HL-60 (cell line): ENCODE measurements around the gene GFI1.
A peak's percentile ranks its signal among the peaks of the same experiment; 100 is the strongest.

ENCODE experiments used
- DNase-seq, 2 experiments: peaks; one replicate each; pipeline ENCODE4 v3.0.0-alpha.2; 2010 to 2020; ENCODE audit warnings: low read depth in 1 of 2, low spot score in 1 of 2
- H3K27ac ChIP-seq: fragments of 250-450 bp; sonication (Bioruptor Pico); replicated peaks from 2 replicates; pipeline ENCODE4 v1.5.1; 2020; ENCODE audit warnings: mild to moderate bottlenecking, moderate library complexity
- H3K27me3 ChIP-seq: fragments of 250-450 bp; sonication (Bioruptor Pico); 2 replicates; pipeline ENCODE4 v1.5.1; 2021; ENCODE audit warnings: mild to moderate bottlenecking, moderate library complexity; ENCODE audit not compliant: insufficient read depth, poor library complexity, severe bottlenecking
- H3K4me3 ChIP-seq: replicated peaks from 2 replicates; pipeline ENCODE4 v1.5.1; 2011; ENCODE audit warnings: mild to moderate bottlenecking, control low read depth, low read length; ENCODE audit not compliant: insufficient read depth
- CTCF ChIP-seq: IDR thresholded peaks from one replicate; pipeline ENCODE4 v1.5.1; 2011; ENCODE audit warnings: low read length, control low read depth, inconsistent platforms; ENCODE audit not compliant: insufficient read depth
- GABPA ChIP-seq: IDR thresholded peaks from 2 replicates; pipeline ENCODE4 v1.6.1; 2012; ENCODE audit warnings: low read depth
- POLR2AphosphoS5 ChIP-seq: IDR thresholded peaks from 2 replicates; pipeline ENCODE4 v1.6.1; 2012; ENCODE audit warnings: low read depth
- SPI1 ChIP-seq: IDR thresholded peaks from 2 replicates; pipeline ENCODE4 v1.6.1; 2012; ENCODE audit warnings: low read depth, mild to moderate bottlenecking, borderline replicate concordance
- TF ChIP-seq, protein P1 (sequence below): IDR thresholded peaks from 2 replicates; pipeline ENCODE4 v1.6.1; 2012; ENCODE audit warnings: low read depth; ENCODE audit not compliant: insufficient replicate concordance

GFI1 gene

DNA sequence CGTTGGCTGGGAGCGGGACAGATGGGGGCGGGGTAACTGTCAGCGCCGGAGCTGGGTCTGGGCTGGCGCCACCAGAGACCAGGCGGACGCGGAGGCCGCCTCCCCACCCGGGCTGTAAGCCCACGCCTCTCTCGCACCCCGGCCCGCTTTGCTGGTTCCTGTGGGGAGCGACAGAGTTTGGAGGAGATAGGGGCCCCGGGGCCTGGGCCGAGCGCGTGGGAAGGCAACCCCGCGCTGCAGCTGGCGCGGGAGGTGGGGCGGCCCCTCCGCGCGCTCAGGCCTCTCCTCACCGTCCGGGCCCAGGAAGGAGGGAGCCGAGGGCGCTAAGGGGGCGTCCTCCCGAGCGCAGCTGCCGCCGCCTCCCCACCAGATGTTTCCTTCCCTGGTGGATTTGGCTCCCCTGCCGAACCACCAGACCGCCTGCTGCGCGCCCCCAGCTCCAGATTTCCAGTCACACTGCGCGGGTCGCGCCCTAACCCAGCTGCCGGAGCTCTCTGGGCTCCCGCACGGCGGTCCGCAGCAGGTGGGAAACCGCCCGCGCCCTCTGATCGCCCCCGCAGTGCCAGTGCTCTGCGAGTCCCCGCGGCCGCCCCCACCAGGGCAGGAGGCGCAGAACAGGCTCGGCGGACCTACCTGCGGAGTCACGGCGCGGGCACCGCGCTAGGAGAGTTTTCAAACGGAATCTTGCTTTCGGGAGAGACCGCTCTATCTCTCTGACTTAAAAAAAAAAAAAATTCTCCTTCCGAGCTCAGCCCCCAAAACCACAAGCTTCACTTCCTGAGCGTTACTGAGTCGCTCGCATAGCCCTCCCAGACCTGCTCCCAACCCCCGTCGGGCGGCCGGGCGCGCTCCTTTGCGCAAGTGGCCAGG lies 1.1 kb downstream of the GFI1 start:
- peak overlapping the region; percentile 73 for H3K4me3 ChIP-seq
- peak overlapping the region; percentile 99 for H3K27ac ChIP-seq
- no peak for TF ChIP-seq GABPA
- TF ChIP-seq CTCF, result no peak
- peak; percentile 57 for TF ChIP-seq POLR2AphosphoS5
- H3K27me3 ChIP-seq, result no peaks in the 10 kb centered on the region
- peak in 1 of 2 experiments; percentile 88 for DNase-seq

- peak in 1 of 2 experiments; percentile 75 for DNase-seq
- Histone ChIP-seq H3K27ac (peak overlapping the region; percentile 99), H3K27me3 (no peaks in the 10 kb centered on the region), H3K4me3 (peak overlapping the region; percentile 73)
- TF ChIP-seq, protein P1, sequence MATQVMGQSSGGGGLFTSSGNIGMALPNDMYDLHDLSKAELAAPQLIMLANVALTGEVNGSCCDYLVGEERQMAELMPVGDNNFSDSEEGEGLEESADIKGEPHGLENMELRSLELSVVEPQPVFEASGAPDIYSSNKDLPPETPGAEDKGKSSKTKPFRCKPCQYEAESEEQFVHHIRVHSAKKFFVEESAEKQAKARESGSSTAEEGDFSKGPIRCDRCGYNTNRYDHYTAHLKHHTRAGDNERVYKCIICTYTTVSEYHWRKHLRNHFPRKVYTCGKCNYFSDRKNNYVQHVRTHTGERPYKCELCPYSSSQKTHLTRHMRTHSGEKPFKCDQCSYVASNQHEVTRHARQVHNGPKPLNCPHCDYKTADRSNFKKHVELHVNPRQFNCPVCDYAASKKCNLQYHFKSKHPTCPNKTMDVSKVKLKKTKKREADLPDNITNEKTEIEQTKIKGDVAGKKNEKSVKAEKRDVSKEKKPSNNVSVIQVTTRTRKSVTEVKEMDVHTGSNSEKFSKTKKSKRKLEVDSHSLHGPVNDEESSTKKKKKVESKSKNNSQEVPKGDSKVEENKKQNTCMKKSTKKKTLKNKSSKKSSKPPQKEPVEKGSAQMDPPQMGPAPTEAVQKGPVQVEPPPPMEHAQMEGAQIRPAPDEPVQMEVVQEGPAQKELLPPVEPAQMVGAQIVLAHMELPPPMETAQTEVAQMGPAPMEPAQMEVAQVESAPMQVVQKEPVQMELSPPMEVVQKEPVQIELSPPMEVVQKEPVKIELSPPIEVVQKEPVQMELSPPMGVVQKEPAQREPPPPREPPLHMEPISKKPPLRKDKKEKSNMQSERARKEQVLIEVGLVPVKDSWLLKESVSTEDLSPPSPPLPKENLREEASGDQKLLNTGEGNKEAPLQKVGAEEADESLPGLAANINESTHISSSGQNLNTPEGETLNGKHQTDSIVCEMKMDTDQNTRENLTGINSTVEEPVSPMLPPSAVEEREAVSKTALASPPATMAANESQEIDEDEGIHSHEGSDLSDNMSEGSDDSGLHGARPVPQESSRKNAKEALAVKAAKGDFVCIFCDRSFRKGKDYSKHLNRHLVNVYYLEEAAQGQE, result no peak
- no peak for TF ChIP-seq CTCF
- peak; percentile 74 for TF ChIP-seq POLR2AphosphoS5
Observed at GRCh38 chr1:92484472-92485380, 2.0 kb downstream of the GFI1 start.

GRCh38 chr1:92483610-92484471 lies 2.9 kb downstream of the GFI1 start:
- DNase-seq, result peak; percentile 95
- Histone ChIP-seq H3K4me3 (peak overlapping the region; percentile 73), H3K27me3 (no peaks in the 10 kb centered on the region), H3K27ac (peak overlapping the region; percentile 99)
- TF ChIP-seq POLR2AphosphoS5 (peak; percentile 66; the same call in 1 of the 2 replicates), SPI1 (no peak)
- TF ChIP-seq, protein P1, result peak; percentile 33
